Brain microvascular endothelial cell (primary cell): Measurements from ENCODE around the gene TSPAN17.

Experiments used
- DNase-seq: peaks from one replicate; pipeline ENCODE4 v3.0.0-alpha.2; 2020
- H3K27ac ChIP-seq: fragments of 250-450 bp; sonication (Bioruptor Pico); 2 replicates; pipeline ENCODE4 v1.5.1; 2020; ENCODE audit warnings: mild to moderate bottlenecking, moderate library complexity
- H3K27me3 ChIP-seq: fragments of 250-450 bp; sonication (Bioruptor Pico); replicated peaks from 2 replicates; pipeline ENCODE4 v1.5.1; 2020; ENCODE audit warnings: mild to moderate bottlenecking
- H3K36me3 ChIP-seq: fragments of 250-450 bp; sonication (Bioruptor Pico); replicated peaks from 2 replicates; pipeline ENCODE4 v1.5.1; 2020; ENCODE audit warnings: mild to moderate bottlenecking
- H3K4me3 ChIP-seq: 2 replicates; pipeline ENCODE4 v1.5.1; 2011; ENCODE audit warnings: low read depth, mild to moderate bottlenecking, control low read depth, low read length, moderate library complexity
- CTCF ChIP-seq: IDR thresholded peaks from 2 replicates; pipeline ENCODE4 v1.5.1; 2011; ENCODE audit warnings: low read depth, mild to moderate bottlenecking, moderate library complexity, low read length, control low read depth, inconsistent platforms; ENCODE audit errors: missing control alignments
- in situ Hi-C: cut with HindIII; loops from 2 replicates; pipeline ENCODE4 v1.10.0; 2017; ENCODE audit warnings: low sequenced_read_pairs, low pct_ligation_motif_present

The TSPAN17 gene

GRCh38 chr5:176652136-176652535 is 4.9 kb downstream of the TSPAN17 start:
- Histone ChIP-seq H3K36me3 (peaks cover 8% of the 10 kb centered on the region), H3K4me3 (no peak overlapping the region), H3K27ac (no peak overlapping the region), H3K27me3 (no peaks in the 10 kb centered on the region)
- no peak for TF ChIP-seq CTCF
- in situ Hi-C loops, result no loop called here
- no peak for DNase-seq

GRCh38 chr5:176653401-176654385 is 6.4 kb downstream of the TSPAN17 start:
- Histone ChIP-seq H3K27me3 (no peaks in the 10 kb centered on the region), H3K4me3 (no peak overlapping the region), H3K36me3 (peaks cover 11% of the 10 kb centered on the region), H3K27ac (no peak overlapping the region)
- no peak for TF ChIP-seq CTCF
- in situ Hi-C loops, result no loop called here
- DNase-seq, result no peak

GRCh38 chr5:176654856-176655255 is 7.6 kb downstream of the TSPAN17 start:
- no peak for DNase-seq
- H3K36me3 ChIP-seq, result peaks cover 11% of the 10 kb centered on the region
- no peaks in the 10 kb centered on the region for H3K27me3 ChIP-seq
- no peak overlapping the region for H3K27ac ChIP-seq
- in situ Hi-C loops, result no loop called here
- H3K4me3 ChIP-seq, result no peak overlapping the region
- TF ChIP-seq CTCF, result no peak

- in situ Hi-C loops, result no loop called here
- Histone ChIP-seq H3K4me3 (no peak overlapping the region), H3K27me3 (no peaks in the 10 kb centered on the region), H3K27ac (no peak overlapping the region), H3K36me3 (peaks cover 11% of the 10 kb centered on the region)
- TF ChIP-seq CTCF, result no peak
- no peak for DNase-seq
Measured at GRCh38 chr5:176656467-176656990, 9.2 kb downstream of the TSPAN17 start.

- Histone ChIP-seq H3K4me3 (no peak overlapping the region), H3K27me3 (peaks cover 6% of the 10 kb centered on the region), H3K27ac (no peak overlapping the region), H3K36me3 (peaks cover 6% of the 10 kb centered on the region)
- TF ChIP-seq CTCF, result peak; percentile 92
- in situ Hi-C loops, result no loop called here
- DNase-seq, result peak; percentile 56
Measured at GRCh38 chr5:176658007-176658599, 10.8 kb downstream of the TSPAN17 start.
